Esophagus mucosa (tissue), 1 donor: ENCODE results near the gene PPP1R14D. TPM values are rescaled to one million over a fixed set of nuclear protein-coding genes. Genes with fewer than 3 reads are reported as not detected.
A peak's percentile ranks its signal among the peaks of the same experiment; 100 is the strongest.

Experiments used
- ATAC-seq: fragments of 200-7000 bp; cut with Tn5 transposase; one replicate; pipeline ENCODE4 v1.9.1; 2020
- total RNA-seq: library from RNA; stranded (reverse); gene quantifications from one replicate; pipeline ENCODE4 v1.2.4, GENCODE V29; 2023
- donor health status: DM: yes; HTN: yes; CAD: no.

Gene PPP1R14D
- total RNA-seq, 1 donor from 2014 or later, result not detected

GRCh38 chr15:40819048-40819447 lies 9.5 kb downstream of the PPP1R14D start:
- no peak for ATAC-seq

- no peak for ATAC-seq
Measured at GRCh38 chr15:40815042-40815698, 13.3 kb downstream of the PPP1R14D start.

- no peak for ATAC-seq
Measured at GRCh38 chr15:40812721-40813425, 15.6 kb downstream of the PPP1R14D start.

GRCh38 chr15:40808861-40809450 lies 19.6 kb downstream of the PPP1R14D start:
- no peak for ATAC-seq

GRCh38 chr15:40807888-40808461 lies 20.5 kb downstream of the PPP1R14D start:
- peak; percentile 1 for ATAC-seq

- ATAC-seq, result peak; percentile 97
Measured at GRCh38 chr15:40807028-40807887, 21.2 kb downstream of the PPP1R14D start, which contains the start of the genes DNAJC17 and ZFYVE19. TSS of gene DNAJC17 (minus strand) at chr15:40807473. CDS start at chr15:40807446, 27 bp downstream. TSS of gene ZFYVE19 (plus strand) at chr15:40807089. CDS start at chr15:40807590, 501 bp downstream.

- ATAC-seq, result no peak
Measured at GRCh38 chr15:40806672-40807027, 21.9 kb downstream of the PPP1R14D start.

- no peak for ATAC-seq
Measured at GRCh38 chr15:40803688-40804087, 24.8 kb downstream of the PPP1R14D start.

- ATAC-seq, result no peak
Measured at GRCh38 chr15:40803076-40803475, 25.4 kb downstream of the PPP1R14D start.

GRCh38 chr15:40799523-40799922 lies 29.0 kb downstream of the PPP1R14D start:
- no peak for ATAC-seq

- ATAC-seq, result no peak
Measured at GRCh38 chr15:40796512-40796911, 32.0 kb downstream of the PPP1R14D start.

- ATAC-seq, result no peak
Measured at GRCh38 chr15:40796041-40796440, 32.5 kb downstream of the PPP1R14D start.

GRCh38 chr15:40793216-40793989 lies 35.1 kb downstream of the PPP1R14D start:
- ATAC-seq, result peak; percentile 79

- no peak for ATAC-seq
Measured at GRCh38 chr15:40792394-40792793, 36.1 kb downstream of the PPP1R14D start.

- ATAC-seq, result no peak
Measured at GRCh38 chr15:40790718-40791117, 37.8 kb downstream of the PPP1R14D start.

- ATAC-seq, result no peak
Measured at GRCh38 chr15:40789999-40790398, 38.5 kb downstream of the PPP1R14D start.

- ATAC-seq, result no peak
Measured at GRCh38 chr15:40789119-40789518, 39.4 kb downstream of the PPP1R14D start.

GRCh38 chr15:40787991-40788390 lies 40.5 kb downstream of the PPP1R14D start:
- peak; percentile 12 for ATAC-seq

GRCh38 chr15:40787344-40787841 lies 41.1 kb downstream of the PPP1R14D start:
- ATAC-seq, result peak; percentile 65

GRCh38 chr15:40785814-40786213 lies 42.7 kb downstream of the PPP1R14D start:
- ATAC-seq, result peak; percentile 74

- no peak for ATAC-seq
Measured at GRCh38 chr15:40785164-40785563, 43.3 kb downstream of the PPP1R14D start.
